K562 (cell line): ENCODE measurements around the gene NEU3.

Experiments used
- ELF4 ChIP-seq: fragments of 450-650 bp; formaldehyde crosslinking; IDR thresholded peaks from 2 replicates; pipeline ENCODE4 v1.4.0; 2022; ENCODE audit warnings: missing genetic modification characterization
- EZH2 ChIP-seq: IDR thresholded peaks from 2 replicates; pipeline ENCODE4 v1.6.1; 2012; ENCODE audit warnings: low read depth, mild to moderate bottlenecking, inconsistent platforms, low read length, borderline replicate concordance
- HOMEZ ChIP-seq: fragments of 250-450 bp; sonication (Bioruptor Pico); IDR thresholded peaks from 2 replicates; pipeline ENCODE4 v1.4.0; 2020; ENCODE audit warnings: mild to moderate bottlenecking, moderate library complexity
- NCOA2 ChIP-seq, 2 experiments: fragments of 450-650 bp; IDR thresholded peaks; 2 replicates each; pipeline ENCODE4 v1.6.1; 2018; ENCODE audit warnings: mild to moderate bottlenecking in 2 of 2, moderate library complexity in 1 of 2; ENCODE audit not compliant: partially characterized antibody in 2 of 2
- POLR2H ChIP-seq: IDR thresholded peaks from 2 replicates; pipeline ENCODE4 v1.6.1; 2016; ENCODE audit warnings: missing genetic modification characterization, low read depth, mild to moderate bottlenecking, control low read depth, missing compliant biosample characterization, moderate library complexity
- SMC3 ChIP-seq: conservative IDR thresholded peaks from 2 replicates; pipeline ENCODE4 v1.6.1; 2011; ENCODE audit warnings: low read depth, low read length, improper control_type of control experiment; ENCODE audit not compliant: insufficient read depth
- TFAP4 ChIP-seq: sonication (generic); formaldehyde crosslinking; IDR thresholded peaks from 2 replicates; pipeline ENCODE4 v1.8.0; 2022; ENCODE audit warnings: missing genetic modification reagents, mild to moderate bottlenecking, moderate library complexity, borderline replicate concordance
- ZHX1 ChIP-seq: fragments of 150-350 bp; conservative IDR thresholded peaks from 2 replicates; pipeline ENCODE4 v1.6.1; 2014; ENCODE audit warnings: low read length

GRCh38 chr11:74990941-74991340 lies 2.2 kb downstream of the NEU3 start:
- TF ChIP-seq SMC3 (no peak), HOMEZ (no peak), ZHX1 (no peak), EZH2 (no peak), POLR2H (tag) (no peak), ELF4 (no peak), TFAP4 (CRISPR knock-in tag) (no peak), NCOA2 (IDR thresholded peaks at IDR 0.05; ENCODE audit: partially characterized antibody in 2 of 2) (no peak)
